ENCODE results near the gene NFIC. TPM values are rescaled to one million over a fixed set of nuclear protein-coding genes. Genes with fewer than 3 reads are reported as not detected.

Gene NFIC
- total and polyA plus RNA-seq, 2 of the 4 experiments (the other 2 are of a cell fraction), result 21.9 to 32.1 TPM

DNA sequence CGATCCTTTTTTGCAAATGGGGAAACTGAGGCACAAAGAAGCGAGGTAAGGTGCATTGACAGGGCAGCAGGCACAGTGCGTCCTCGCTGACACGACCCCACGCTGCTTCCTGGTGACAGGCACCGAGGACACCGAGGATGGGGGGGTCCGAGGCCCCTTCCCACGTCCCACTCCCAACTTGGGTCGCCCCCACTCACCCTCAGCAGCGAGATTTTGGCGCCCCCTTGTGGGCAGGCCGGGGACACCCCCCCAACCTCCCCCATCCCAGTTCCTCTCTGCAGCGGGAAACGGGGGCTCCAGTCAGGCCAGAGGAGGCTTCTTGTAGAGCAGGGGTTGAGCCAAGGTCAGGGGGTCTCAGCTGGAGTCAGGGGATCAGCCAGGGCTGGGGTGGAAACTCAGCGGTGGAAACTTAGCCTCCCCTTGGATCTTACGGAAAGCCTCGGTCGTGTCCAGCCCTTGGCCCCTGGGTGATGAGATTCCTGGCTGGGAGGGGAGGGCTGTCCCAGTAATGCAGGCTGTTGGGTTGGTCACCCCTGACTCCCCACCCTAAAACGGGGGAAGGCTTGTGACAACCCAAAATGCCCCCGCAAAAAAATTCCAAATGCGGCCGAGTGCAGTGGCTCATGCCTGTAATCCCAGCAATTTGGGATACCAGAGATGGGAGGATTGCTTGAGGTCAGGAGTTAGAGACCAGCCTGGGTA lies 105.7 kb downstream of the NFIC start (continued):
- TF ChIP-seq CEBPB (IDR thresholded peaks at IDR 0.05; ENCODE audit: low read depth, low read length), result no peak

DNA sequence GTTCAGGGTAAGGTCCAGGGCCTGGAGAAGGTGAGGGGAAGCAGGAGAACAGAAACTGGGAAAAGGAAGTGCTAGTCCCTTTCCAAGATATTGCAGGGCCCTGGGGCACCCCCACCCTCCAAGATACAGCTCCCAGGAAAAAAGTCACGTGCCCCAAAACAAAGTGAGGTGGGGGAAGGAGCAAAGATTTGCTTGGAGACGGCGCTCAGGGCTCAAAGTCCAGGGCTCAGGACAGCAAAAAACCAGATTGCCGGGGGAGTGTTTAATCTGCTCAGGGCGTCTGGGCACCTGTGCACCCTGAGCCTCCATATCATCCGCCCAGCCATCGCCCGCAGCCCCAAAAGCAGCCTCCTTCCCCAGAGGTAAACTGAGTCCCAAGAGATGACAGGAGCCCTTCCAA lies 107.6 kb downstream of the NFIC start:
- Histone ChIP-seq H4K5ac (ENCODE audit: low read depth, low read length) (no peak overlapping the region), H2AFZ (replicated peaks; ENCODE audit: low read length, poor library complexity) (no peak overlapping the region), H2BK120ac (ENCODE audit: low read depth, low read length) (no peak overlapping the region), H3K9me1 (ENCODE audit: insufficient read depth, low read length) (no peaks in the 10 kb centered on the region), H2BK15ac (ENCODE audit: low read depth, low read length) (no peak overlapping the region), H3K4me1 (ENCODE audit: control insufficient read depth, insufficient read depth, low read length) (no peaks in the 10 kb centered on the region), H3K36me3 (ENCODE audit: control insufficient read depth, insufficient read depth, low read length) (no peaks in the 10 kb centered on the region), H3K27ac (ENCODE audit: insufficient read depth, low read length) (no peak overlapping the region), H3K18ac (ENCODE audit: low read depth, low read length) (no peak overlapping the region), H3K23ac (ENCODE audit: low read depth, low read length) (no peak overlapping the region), H3K14ac (replicated peaks; ENCODE audit: low read depth, low read length) (no peak overlapping the region), H4K8ac (ENCODE audit: low read depth in 2 of 2, low read length in 2 of 2) (no peak overlapping the region), H3K4me3 (ENCODE audit: insufficient read depth, low read depth, low read length) (no peak overlapping the region), H3K4ac (ENCODE audit: low read depth, low read length) (no peak overlapping the region), H3K79me1 (ENCODE audit: low read depth in 1 of 2, low read length in 2 of 2) (no peaks in the 10 kb centered on the region; a peak in 1 of 4 replicates), H3K4me2 (ENCODE audit: low read depth, low read length) (no peak overlapping the region), H2AK9ac (replicated peaks; ENCODE audit: low read depth, low read length, poor library complexity) (no peak overlapping the region), H2BK5ac (ENCODE audit: low read depth, low read length, poor library complexity, severe bottlenecking) (no peak overlapping the region), H3K27me3 (ENCODE audit: control insufficient read depth, insufficient read depth, low read length) (peaks cover 16% of the 10 kb centered on the region), H4K91ac (ENCODE audit: insufficient read depth, low read depth, low read length) (no peak overlapping the region), H3K56ac (ENCODE audit: extremely low read depth, insufficient read depth, low read length) (no peak overlapping the region), H2AK5ac (ENCODE audit: low read depth, low read length) (no peak overlapping the region), H3K9ac (ENCODE audit: low read depth, low read length) (no peak overlapping the region), H3K9me3 (ENCODE audit: control insufficient read depth, insufficient read depth, low read length) (no peaks in the 10 kb centered on the region; the same call in 1 of the 2 replicates), H2BK20ac (ENCODE audit: low read depth, low read length) (no peak overlapping the region), H4K20me1 (ENCODE audit: insufficient read depth, low read length) (peaks cover 4% of the 10 kb centered on the region)
- no peak for ATAC-seq (ENCODE audit: low read depth)
- BruUV-seq (replicated peaks), result no TSS peak
- WGBS, 2 experiments (ENCODE audit: extremely low coverage in 2 of 2, insufficient read length in 1 of 2), result no CpG with 5 or more reads among the region's 8 CpGs
- no peak for DNase-seq
- in situ Hi-C loops (cut with MboI; ENCODE audit: low sequenced_read_pairs) (loop anchor here (5.0 kb wide), 1 partner anchor 147 kb away; no protein-coding TSS in a partner anchor), dilution Hi-C loops (cut with HindIII; ENCODE audit: low sequenced_read_pairs, unreplicated experiment) (no loop called here), intact Hi-C loops (cut with micrococcal nuclease) (loop anchor here (5.0 kb wide), 1 partner anchor 167 kb away; no protein-coding TSS in a partner anchor)
- TF ChIP-seq MXI1 (IDR thresholded peaks at IDR 0.05; ENCODE audit: borderline replicate concordance, low read depth, low read length) (no peak), RFX5 (IDR thresholded peaks at IDR 0.05; ENCODE audit: low read depth, low read length) (no peak), MAFK (IDR thresholded peaks at IDR 0.05; ENCODE audit: low read depth, low read length) (no peak), CHD1 (IDR thresholded peaks at IDR 0.05; ENCODE audit: low read depth, low read length) (no peak), RAD21 (IDR thresholded peaks at IDR 0.05; ENCODE audit: low read length) (no peak)
- TF ChIP-seq, protein P1, sequence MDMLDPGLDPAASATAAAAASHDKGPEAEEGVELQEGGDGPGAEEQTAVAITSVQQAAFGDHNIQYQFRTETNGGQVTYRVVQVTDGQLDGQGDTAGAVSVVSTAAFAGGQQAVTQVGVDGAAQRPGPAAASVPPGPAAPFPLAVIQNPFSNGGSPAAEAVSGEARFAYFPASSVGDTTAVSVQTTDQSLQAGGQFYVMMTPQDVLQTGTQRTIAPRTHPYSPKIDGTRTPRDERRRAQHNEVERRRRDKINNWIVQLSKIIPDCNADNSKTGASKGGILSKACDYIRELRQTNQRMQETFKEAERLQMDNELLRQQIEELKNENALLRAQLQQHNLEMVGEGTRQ (IDR thresholded peaks at IDR 0.05; ENCODE audit: low read depth, low read length), result no peak
- ChIA-PET CTCF (no interaction called here), POLR2A (ENCODE audit: unreplicated experiment) (no interaction called here)
